BE2C (cell line): ENCODE measurements around the gene LHX3.
"Not testable (repeated sequence)": the region's sequence is repeated elsewhere in the genome, so short reads cannot be mapped to it uniquely, and the experiment has no call there.

Experiments used
- DNase-seq: peaks from one replicate; pipeline ENCODE4 v3.0.0-alpha.2; 2020
- H3K27me3 ChIP-seq: fragments of 250-450 bp; sonication (Bioruptor Pico); 2 replicates; pipeline ENCODE4 v1.5.1; 2020; ENCODE audit warnings: mild to moderate bottlenecking
- H3K36me3 ChIP-seq: fragments of 250-450 bp; sonication (Bioruptor Pico); 2 replicates; pipeline ENCODE4 v1.5.1; 2020; ENCODE audit warnings: mild to moderate bottlenecking
- H3K4me1 ChIP-seq: fragments of 250-450 bp; sonication (Bioruptor Pico); 2 replicates; pipeline ENCODE4 v1.5.1; 2020
- H3K4me3 ChIP-seq: 2 replicates; pipeline ENCODE4 v1.5.1; 2011; ENCODE audit warnings: low read depth, low read length
- H3K9me3 ChIP-seq: fragments of 250-450 bp; sonication (Bioruptor Pico); 2 replicates; pipeline ENCODE4 v1.5.1; 2020
- TF ChIP-seq, protein P1 (sequence below): IDR thresholded peaks from 2 replicates; pipeline ENCODE4 v1.5.1; 2012; ENCODE audit warnings: mild to moderate bottlenecking, low read depth, low read length

The LHX3 gene

DNA sequence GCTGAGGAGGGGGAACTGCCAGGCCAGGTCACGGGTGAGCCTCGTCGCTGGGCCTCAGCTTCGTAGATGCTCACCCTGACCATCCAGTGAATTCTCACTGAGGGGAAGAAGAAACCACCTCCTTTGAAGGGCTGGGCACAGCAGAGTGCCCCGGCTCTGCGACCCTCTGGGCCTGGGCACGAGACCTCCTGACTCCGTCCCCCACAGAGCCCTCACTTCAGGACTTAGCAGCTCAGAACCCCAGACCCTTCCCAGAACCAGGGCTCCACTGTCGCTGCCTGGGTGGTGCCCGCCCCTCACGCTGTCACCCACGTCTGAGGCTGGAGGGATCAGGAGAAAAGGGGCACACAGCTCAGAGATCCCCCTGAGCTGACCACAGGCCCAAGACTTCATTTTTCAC, 52.0 kb downstream of the LHX3 start:
- Histone ChIP-seq H3K4me1 (no peaks in the 10 kb centered on the region), H3K27me3 (no peaks in the 10 kb centered on the region), H3K9me3 (no peaks in the 10 kb centered on the region; the same call in 1 of the 2 replicates), H3K36me3 (no peaks in the 10 kb centered on the region), H3K4me3 (no peak overlapping the region)
- DNase-seq, result no peak
- TF ChIP-seq, protein P1, sequence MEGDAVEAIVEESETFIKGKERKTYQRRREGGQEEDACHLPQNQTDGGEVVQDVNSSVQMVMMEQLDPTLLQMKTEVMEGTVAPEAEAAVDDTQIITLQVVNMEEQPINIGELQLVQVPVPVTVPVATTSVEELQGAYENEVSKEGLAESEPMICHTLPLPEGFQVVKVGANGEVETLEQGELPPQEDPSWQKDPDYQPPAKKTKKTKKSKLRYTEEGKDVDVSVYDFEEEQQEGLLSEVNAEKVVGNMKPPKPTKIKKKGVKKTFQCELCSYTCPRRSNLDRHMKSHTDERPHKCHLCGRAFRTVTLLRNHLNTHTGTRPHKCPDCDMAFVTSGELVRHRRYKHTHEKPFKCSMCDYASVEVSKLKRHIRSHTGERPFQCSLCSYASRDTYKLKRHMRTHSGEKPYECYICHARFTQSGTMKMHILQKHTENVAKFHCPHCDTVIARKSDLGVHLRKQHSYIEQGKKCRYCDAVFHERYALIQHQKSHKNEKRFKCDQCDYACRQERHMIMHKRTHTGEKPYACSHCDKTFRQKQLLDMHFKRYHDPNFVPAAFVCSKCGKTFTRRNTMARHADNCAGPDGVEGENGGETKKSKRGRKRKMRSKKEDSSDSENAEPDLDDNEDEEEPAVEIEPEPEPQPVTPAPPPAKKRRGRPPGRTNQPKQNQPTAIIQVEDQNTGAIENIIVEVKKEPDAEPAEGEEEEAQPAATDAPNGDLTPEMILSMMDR, result no peak

- H3K4me1 ChIP-seq, result no peaks in the 10 kb centered on the region
- H3K27me3 ChIP-seq, result no peaks in the 10 kb centered on the region
- no peaks in the 10 kb centered on the region; the same call in 1 of the 2 replicates for H3K9me3 ChIP-seq
- no peak for DNase-seq
- no peak overlapping the region for H3K4me3 ChIP-seq
- no peaks in the 10 kb centered on the region for H3K36me3 ChIP-seq
- TF ChIP-seq, protein P1, result no peak
Observed at GRCh38 chr9:136152543-136152866, 52.4 kb downstream of the LHX3 start.

- no peaks in the 10 kb centered on the region for H3K27me3 ChIP-seq
- H3K9me3 ChIP-seq, result no peaks in the 10 kb centered on the region; the same call in 1 of the 2 replicates
- H3K4me1 ChIP-seq, result no peaks in the 10 kb centered on the region
- no peak for DNase-seq
- TF ChIP-seq, protein P1, result no peak
- no peak overlapping the region for H3K4me3 ChIP-seq
- no peaks in the 10 kb centered on the region for H3K36me3 ChIP-seq
Observed at GRCh38 chr9:136151848-136152542, 52.9 kb downstream of the LHX3 start.

DNA sequence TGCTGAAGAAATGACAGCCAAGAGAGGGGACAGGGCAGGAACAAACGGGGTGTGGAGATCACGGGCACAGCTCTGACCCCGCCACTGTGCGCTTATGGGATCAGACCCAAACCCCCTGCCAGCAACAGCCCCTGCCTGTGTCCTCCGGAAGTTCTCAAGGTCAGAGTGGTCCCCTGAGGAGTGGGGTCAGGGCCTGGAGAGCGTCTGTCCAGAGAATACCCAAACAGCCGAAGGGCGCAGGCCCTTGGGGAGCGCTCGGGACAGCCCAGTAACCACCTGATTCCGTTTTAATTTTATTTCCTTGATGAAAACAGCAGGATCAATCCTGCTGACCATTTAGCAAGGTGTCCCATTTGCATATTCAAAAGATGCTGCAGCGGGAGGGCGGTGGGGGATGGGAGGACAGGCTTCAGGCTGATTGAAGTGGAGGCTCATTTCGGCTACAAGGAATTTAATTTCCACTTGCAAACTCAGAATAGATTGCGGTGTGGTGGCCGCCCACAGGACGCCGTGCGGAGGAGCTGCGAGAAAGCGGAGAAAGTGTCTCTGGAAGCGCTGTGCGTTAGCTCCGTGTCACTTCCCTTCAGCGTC, 53.6 kb downstream of the LHX3 start:
- Histone ChIP-seq H3K27me3 (no peaks in the 10 kb centered on the region), H3K4me3 (no peak overlapping the region), H3K4me1 (no peaks in the 10 kb centered on the region), H3K36me3 (no peaks in the 10 kb centered on the region), H3K9me3 (no peaks in the 10 kb centered on the region; the same call in 1 of the 2 replicates)
- DNase-seq, result peak; percentile 10
- TF ChIP-seq, protein P1, result no peak

DNA sequence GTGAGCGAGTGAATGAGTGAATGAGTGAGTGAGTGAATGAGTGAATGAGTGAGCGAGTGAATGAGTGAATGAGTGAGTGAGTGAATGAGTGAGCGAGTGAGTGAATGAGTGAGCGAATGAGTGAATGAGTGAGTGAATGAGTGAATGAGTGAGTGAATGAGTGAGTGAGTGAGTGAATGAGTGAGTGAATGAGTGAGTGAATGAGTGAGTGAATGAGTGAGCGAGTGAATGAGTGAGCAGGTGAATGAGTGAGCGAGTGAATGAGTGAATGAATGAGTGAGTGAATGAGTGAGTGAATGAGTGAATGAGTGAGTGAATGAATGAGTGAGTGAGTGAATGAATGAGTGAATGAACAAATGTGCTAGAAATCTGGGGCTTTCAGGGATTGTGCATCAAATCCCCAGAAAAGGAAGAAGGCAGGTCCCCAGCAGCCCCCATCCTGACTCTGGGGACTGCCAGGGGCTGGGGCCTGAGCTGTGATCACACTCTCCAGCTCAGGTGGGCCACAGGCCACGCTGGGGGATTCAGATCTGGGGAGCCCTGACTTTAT, 54.2 kb downstream of the LHX3 start:
- not testable (repeated sequence) for H3K36me3 ChIP-seq, H3K4me1 ChIP-seq, H3K9me3 ChIP-seq, DNase-seq, H3K4me3 ChIP-seq, H3K27me3 ChIP-seq

- no peaks in the 10 kb centered on the region for H3K4me1 ChIP-seq
- H3K9me3 ChIP-seq, result no peaks in the 10 kb centered on the region; the same call in 1 of the 2 replicates
- no peak overlapping the region for H3K4me3 ChIP-seq
- TF ChIP-seq, protein P1, result no peak
- no peak for DNase-seq
- H3K27me3 ChIP-seq, result no peaks in the 10 kb centered on the region
- no peaks in the 10 kb centered on the region for H3K36me3 ChIP-seq
Observed at GRCh38 chr9:136149853-136150252, 55.1 kb downstream of the LHX3 start.
